OCI-LY3 (cell line): ENCODE results near the gene GYS2.

Source experiments
- H2AFZ ChIP-seq: fragments of 200-600, 300-600 bp; shearing (Covaris generic); 2 replicates; pipeline ENCODE4 v1.6.0; 2014; ENCODE audit warnings: antibody characterized with exemption, low read depth, low read length
- H3K27ac ChIP-seq: fragments of 200-600, 300-600 bp; sonication (generic); 2 replicates; pipeline ENCODE4 v1.5.1; 2014; ENCODE audit warnings: mild to moderate bottlenecking, low read length, moderate library complexity, mixed read lengths
- H3K27me3 ChIP-seq: fragments of 200-600, 300-600 bp; sonication (generic); 2 replicates; pipeline ENCODE4 v1.6.1; 2014; ENCODE audit warnings: low read depth, low read length, mixed read lengths
- H3K36me3 ChIP-seq: fragments of 200-600, 300-600 bp; sonication (generic); replicated peaks from 2 replicates; pipeline ENCODE3; 2014; ENCODE audit warnings: low read depth, low read length, mixed read lengths
- H3K4me1 ChIP-seq: fragments of 300-600, 200-600 bp; sonication (generic); 2 replicates; pipeline ENCODE4 v1.6.1; 2014; ENCODE audit warnings: low read length, mixed read lengths
- H3K4me2 ChIP-seq: fragments of 200-600, 300-600 bp; sonication (generic); 2 replicates; pipeline ENCODE4 v1.6.1; 2014; ENCODE audit warnings: low read length, mixed read lengths
- H3K4me3 ChIP-seq: fragments of 300-600, 200-600 bp; sonication (generic); 2 replicates; pipeline ENCODE4 v1.5.1; 2014; ENCODE audit warnings: antibody characterized with exemption, mild to moderate bottlenecking, low read length, moderate library complexity
- H3K79me2 ChIP-seq: fragments of 300-600, 200-600 bp; shearing (Covaris generic); 2 replicates; pipeline ENCODE4 v1.6.1; 2014; ENCODE audit warnings: mild to moderate bottlenecking, low read length, mixed read lengths
- H3K9ac ChIP-seq: fragments of 300-600, 200-600 bp; shearing (Covaris generic); 2 replicates; pipeline ENCODE4 v1.6.0; 2014; ENCODE audit warnings: mild to moderate bottlenecking, low read length, moderate library complexity
- H3K9me3 ChIP-seq: fragments of 200-600, 300-600 bp; shearing (Covaris generic); 2 replicates; pipeline ENCODE4 v1.6.1; 2014; ENCODE audit warnings: low read length, mixed read lengths; ENCODE audit not compliant: insufficient read depth
- H4K20me1 ChIP-seq: fragments of 200-600, 300-600 bp; sonication (generic); 2 replicates; pipeline ENCODE4 v1.6.1; 2016; ENCODE audit warnings: low read length, mixed read lengths; ENCODE audit not compliant: insufficient read depth
- EZH2phosphoT487 ChIP-seq: fragments of 200-600 bp; shearing (Covaris generic); IDR thresholded peaks from 2 replicates; pipeline ENCODE4 v1.6.1; 2018; ENCODE audit warnings: antibody characterized with exemption, mixed run types, low read depth
- TF ChIP-seq, protein P1 (sequence below): fragments of 200-600, 300-600 bp; sonication (generic); IDR thresholded peaks from 2 replicates; pipeline ENCODE4 v1.5.1; 2014; ENCODE audit warnings: antibody characterized with exemption, low read length, low read depth

GYS2 gene

DNA sequence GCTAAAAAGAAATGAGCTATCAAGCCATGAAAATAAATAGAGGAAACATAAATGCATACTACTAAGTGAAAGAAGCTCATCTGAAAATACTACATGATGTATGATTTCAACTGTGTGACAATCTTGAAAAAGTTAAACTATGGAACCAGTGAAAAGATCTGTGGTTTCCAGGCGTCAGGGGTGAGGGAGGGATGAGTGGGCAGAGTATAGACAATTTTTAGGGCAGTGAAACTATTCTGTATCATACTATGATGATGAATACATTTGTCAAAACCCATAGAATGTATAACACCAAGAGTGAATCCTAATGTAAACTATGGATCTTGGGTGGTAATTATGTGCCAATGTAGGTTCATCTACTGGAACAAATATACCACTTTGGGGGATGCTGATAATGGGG, 57.2 kb downstream of the GYS2 start:
- H3K9ac ChIP-seq = no peak overlapping the region
- TF ChIP-seq, protein P1, sequence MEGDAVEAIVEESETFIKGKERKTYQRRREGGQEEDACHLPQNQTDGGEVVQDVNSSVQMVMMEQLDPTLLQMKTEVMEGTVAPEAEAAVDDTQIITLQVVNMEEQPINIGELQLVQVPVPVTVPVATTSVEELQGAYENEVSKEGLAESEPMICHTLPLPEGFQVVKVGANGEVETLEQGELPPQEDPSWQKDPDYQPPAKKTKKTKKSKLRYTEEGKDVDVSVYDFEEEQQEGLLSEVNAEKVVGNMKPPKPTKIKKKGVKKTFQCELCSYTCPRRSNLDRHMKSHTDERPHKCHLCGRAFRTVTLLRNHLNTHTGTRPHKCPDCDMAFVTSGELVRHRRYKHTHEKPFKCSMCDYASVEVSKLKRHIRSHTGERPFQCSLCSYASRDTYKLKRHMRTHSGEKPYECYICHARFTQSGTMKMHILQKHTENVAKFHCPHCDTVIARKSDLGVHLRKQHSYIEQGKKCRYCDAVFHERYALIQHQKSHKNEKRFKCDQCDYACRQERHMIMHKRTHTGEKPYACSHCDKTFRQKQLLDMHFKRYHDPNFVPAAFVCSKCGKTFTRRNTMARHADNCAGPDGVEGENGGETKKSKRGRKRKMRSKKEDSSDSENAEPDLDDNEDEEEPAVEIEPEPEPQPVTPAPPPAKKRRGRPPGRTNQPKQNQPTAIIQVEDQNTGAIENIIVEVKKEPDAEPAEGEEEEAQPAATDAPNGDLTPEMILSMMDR = no peak
- TF ChIP-seq EZH2phosphoT487 = no peak
- no peaks in the 10 kb centered on the region for H4K20me1 ChIP-seq
- no peaks in the 10 kb centered on the region for H3K27me3 ChIP-seq
- H3K36me3 ChIP-seq = no peaks in the 10 kb centered on the region
- no peak overlapping the region for H3K4me2 ChIP-seq
- no peaks in the 10 kb centered on the region for H3K4me1 ChIP-seq
- H2AFZ ChIP-seq = no peak overlapping the region
- no peaks in the 10 kb centered on the region for H3K9me3 ChIP-seq
- H3K79me2 ChIP-seq = no peaks in the 10 kb centered on the region
- H3K4me3 ChIP-seq = no peak overlapping the region
- no peak overlapping the region for H3K27ac ChIP-seq

GRCh38 chr12:21546716-21547115, 57.9 kb downstream of the GYS2 start:
- Histone ChIP-seq H3K4me1 (no peaks in the 10 kb centered on the region), H3K79me2 (no peaks in the 10 kb centered on the region), H3K9me3 (no peaks in the 10 kb centered on the region), H3K36me3 (no peaks in the 10 kb centered on the region), H4K20me1 (no peaks in the 10 kb centered on the region), H3K27ac (no peak overlapping the region), H3K4me2 (no peak overlapping the region), H2AFZ (no peak overlapping the region), H3K4me3 (no peak overlapping the region), H3K27me3 (no peaks in the 10 kb centered on the region), H3K9ac (no peak overlapping the region)
- TF ChIP-seq, protein P1 = no peak
- TF ChIP-seq EZH2phosphoT487 = no peak

DNA sequence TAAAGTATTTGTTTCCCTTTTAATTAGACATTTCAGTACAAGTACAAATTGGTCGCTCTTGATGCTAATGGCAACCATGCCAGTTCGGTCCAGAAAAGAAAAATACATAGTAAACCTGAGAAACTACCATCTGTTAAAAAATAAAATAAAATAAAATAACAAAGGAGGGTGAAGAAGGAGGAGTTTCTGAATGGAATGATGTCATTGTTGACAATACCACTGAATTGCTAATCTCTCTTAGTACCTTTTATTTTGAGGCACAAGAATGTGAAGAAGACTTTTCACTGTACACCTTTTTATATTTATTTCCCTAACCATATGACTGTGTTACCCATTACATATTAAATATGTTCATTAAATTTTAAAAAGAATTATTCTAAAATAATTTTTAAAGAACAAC, 59.1 kb downstream of the GYS2 start:
- H3K4me1 ChIP-seq = peaks cover under 1% of the 10 kb centered on the region
- H2AFZ ChIP-seq = no peak overlapping the region
- H3K4me3 ChIP-seq = no peak overlapping the region
- no peak overlapping the region for H3K27ac ChIP-seq
- no peaks in the 10 kb centered on the region for H4K20me1 ChIP-seq
- no peak overlapping the region for H3K9ac ChIP-seq
- no peak overlapping the region for H3K4me2 ChIP-seq
- no peaks in the 10 kb centered on the region for H3K27me3 ChIP-seq
- no peaks in the 10 kb centered on the region for H3K36me3 ChIP-seq
- H3K79me2 ChIP-seq = no peaks in the 10 kb centered on the region
- no peaks in the 10 kb centered on the region for H3K9me3 ChIP-seq
- TF ChIP-seq, protein P1 = no peak
- no peak for TF ChIP-seq EZH2phosphoT487

- Histone ChIP-seq H4K20me1 (no peaks in the 10 kb centered on the region), H3K4me3 (no peak overlapping the region), H3K27ac (no peak overlapping the region), H3K79me2 (no peaks in the 10 kb centered on the region), H3K36me3 (no peaks in the 10 kb centered on the region), H3K9ac (no peak overlapping the region), H3K4me1 (peaks cover 15% of the 10 kb centered on the region), H3K9me3 (no peaks in the 10 kb centered on the region), H3K27me3 (no peaks in the 10 kb centered on the region), H2AFZ (no peak overlapping the region), H3K4me2 (no peak overlapping the region)
- TF ChIP-seq, protein P1 = no peak
- TF ChIP-seq EZH2phosphoT487 = no peak
Observed at GRCh38 chr12:21543151-21543550, 61.5 kb downstream of the GYS2 start.
